ENCODE results near the gene NCBP3.

GRCh38 chr17:3894911-3895343 is 48.9 kb upstream of the NCBP3 start:
- TF ChIP-seq POLR2A (IDR thresholded peaks at IDR 0.05; ENCODE audit: low read depth, low read length) (no peak), TAF1 (IDR thresholded peaks at IDR 0.05; ENCODE audit: low read depth, low read length) (no peak), POLR2AphosphoS5 (IDR thresholded peaks at IDR 0.05; ENCODE audit: low read depth, low read length) (no peak)
